T-helper 1 cell (primary cell): ENCODE data around the gene SIRPD.
"Not testable (repeated sequence)": the region's sequence is repeated elsewhere in the genome, so short reads cannot be mapped to it uniquely, and the experiment has no call there.

Experiments used
- DNase-seq, 5 donors: peaks; one replicate each; pipeline ENCODE4 v3.0.0-alpha.2; 2012 to 2020

The SIRPD gene

GRCh38 chr20:1536893-1537730, 20.4 kb downstream of the SIRPD start:
- DNase-seq: no peak

GRCh38 chr20:1535420-1536175, 21.9 kb downstream of the SIRPD start:
- no peak for DNase-seq

DNA sequence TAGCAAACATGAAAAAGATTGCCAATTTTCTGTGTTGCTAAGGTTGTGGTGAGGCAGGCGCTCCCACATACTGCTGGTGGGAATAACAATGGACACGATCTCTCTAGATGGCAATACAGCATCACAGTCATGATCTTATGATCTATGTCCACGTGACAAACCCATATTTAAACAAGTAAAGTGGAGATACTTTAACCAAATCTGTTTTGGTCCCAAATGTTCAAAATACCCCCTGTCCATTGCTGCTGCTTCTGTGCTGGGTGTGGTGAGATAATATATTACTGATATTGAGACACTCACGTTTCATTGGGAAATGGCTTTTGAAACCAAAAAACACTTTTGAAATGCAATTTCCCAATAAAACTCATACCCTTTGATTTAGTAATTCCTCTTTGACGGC, 23.0 kb downstream of the SIRPD start:
- DNase-seq: no peak

DNA sequence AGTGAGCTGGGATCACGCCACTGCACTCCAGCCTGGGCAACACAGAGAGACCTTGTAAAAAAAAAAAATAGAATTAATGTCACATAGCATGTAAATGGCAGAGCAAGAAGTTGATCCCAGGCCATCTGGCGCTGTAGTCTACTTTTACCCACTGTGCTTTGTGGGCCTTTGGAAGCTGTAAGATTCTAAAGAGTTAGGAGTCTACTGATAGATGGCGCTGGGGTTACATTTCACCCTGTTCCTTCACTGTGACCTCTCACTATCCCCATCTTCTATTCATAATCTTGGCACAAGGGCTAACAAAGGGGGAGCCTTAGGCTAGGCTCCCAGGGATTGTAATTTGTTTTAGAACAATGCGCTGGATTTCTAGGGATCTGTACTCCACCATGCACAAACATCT, 24.4 kb downstream of the SIRPD start:
- peak in 1 of 5 donors; percentile 27 for DNase-seq

GRCh38 chr20:1528811-1529210, 28.7 kb downstream of the SIRPD start:
- no peak for DNase-seq

DNA sequence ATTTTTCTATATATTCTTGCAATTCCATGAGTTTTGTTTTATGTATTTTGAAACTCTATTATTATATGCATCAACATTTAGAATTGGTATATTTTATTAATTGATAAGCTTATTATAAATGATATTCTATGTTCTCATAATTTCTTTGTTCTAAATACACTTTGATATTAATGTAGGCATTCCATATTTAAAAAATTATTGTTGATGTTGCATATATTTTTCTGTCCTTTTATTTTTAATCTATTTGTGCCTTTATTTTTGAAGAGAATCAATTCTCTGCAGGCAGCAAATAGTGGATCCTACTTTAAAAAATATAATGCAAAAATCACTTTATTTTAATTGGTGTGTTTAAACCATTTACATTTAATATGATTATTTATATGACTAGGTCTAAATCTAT, 29.6 kb downstream of the SIRPD start:
- DNase-seq: no peak

GRCh38 chr20:1526896-1527295, 30.6 kb downstream of the SIRPD start:
- no peak for DNase-seq

- no peak for DNase-seq
Measured at GRCh38 chr20:1526310-1526709, 31.2 kb downstream of the SIRPD start.

GRCh38 chr20:1524004-1524403, 33.5 kb downstream of the SIRPD start:
- DNase-seq: no peak

GRCh38 chr20:1517010-1517409, 40.5 kb downstream of the SIRPD start:
- DNase-seq: no peak

DNA sequence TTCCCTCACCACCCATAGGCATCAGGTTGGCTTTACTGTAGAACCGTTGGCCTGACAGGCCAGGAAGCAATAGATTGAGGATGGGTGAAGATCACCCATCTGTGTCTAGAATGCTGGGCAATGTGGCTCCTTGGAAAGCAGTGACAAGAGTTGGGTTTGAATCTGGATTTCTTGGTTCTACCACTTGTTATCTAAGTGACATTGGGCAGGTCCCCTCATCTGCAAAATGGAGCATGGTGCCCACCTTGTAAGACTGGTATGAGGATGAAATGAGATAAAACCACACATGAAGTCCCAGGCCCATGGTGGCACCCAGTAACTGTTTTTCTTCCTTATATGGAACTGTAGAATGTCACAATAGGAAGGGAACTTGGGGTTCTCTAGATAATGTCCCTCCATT, 43.7 kb downstream of the SIRPD start:
- DNase-seq: no peak

- DNase-seq: peak in 3 of 5 donors; percentile 7 to 10 (median 10)
Measured at GRCh38 chr20:1509237-1509636, 48.3 kb downstream of the SIRPD start.

- DNase-seq: no peak
Measured at GRCh38 chr20:1508574-1508973, 48.9 kb downstream of the SIRPD start.

DNA sequence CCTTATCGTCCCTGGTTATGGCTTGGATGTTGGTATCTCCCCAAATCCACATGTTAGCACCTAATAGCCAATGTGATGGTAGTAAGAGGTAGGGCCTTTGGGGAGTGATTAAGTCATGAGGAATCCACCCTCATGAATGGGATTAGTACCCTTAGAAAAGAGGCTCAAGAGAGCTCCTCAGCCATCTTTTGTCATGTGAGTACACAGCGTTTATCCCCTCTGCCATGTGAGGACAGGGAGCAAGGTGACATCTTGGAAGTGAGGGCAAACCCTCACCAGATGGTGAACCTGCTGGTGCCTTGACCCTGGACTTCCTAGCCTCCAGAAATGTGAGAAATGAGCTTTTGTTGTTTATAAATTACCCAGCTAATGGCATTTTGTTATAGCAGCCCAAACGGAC, 50.2 kb downstream of the SIRPD start:
- no peak for DNase-seq

DNA sequence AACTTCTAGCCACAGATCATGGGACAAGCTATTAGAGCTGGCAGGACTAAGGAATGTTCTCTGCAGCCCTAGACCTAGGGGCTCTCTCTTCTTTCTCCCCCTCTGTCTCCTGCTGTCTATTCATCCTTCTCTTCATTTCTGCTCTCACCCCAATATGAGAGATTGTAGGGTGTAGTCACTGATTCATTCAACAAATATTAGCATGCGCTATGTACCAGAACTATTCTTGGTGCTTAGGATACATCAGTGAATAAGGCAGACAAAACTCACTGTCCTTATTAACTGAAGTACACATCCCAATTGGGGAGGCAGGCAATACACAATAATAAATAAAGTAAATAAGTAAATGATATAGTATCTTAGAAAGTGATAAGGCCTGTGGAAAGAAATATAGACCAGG, 51.6 kb downstream of the SIRPD start:
- DNase-seq: no peak

DNA sequence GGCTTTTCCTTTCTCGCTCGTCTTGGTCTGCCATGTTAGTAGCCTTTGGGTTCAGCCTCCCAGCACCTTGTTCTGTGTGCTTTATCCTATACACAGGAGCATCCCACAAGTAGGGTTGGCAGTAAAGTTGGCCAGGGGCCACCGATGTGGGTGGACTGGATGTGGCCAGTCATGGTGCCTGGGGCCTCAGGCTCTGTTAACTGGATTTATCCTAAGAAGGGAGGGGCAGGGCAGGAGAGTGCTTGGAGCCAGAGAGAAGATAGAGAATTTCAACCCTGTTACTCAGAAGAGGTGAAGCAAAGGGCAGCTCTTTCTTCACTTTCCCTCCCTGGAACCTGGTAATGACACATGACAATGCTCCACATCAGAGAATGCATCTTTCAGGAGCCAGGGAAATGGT, 52.1 kb downstream of the SIRPD start:
- DNase-seq: no peak

- DNase-seq: peak; percentile 39 to 75 (median 67)
Measured at GRCh38 chr20:1503564-1504227, 53.8 kb downstream of the SIRPD start.

- DNase-seq: no peak
Measured at GRCh38 chr20:1500496-1500895, 57.0 kb downstream of the SIRPD start.

DNA sequence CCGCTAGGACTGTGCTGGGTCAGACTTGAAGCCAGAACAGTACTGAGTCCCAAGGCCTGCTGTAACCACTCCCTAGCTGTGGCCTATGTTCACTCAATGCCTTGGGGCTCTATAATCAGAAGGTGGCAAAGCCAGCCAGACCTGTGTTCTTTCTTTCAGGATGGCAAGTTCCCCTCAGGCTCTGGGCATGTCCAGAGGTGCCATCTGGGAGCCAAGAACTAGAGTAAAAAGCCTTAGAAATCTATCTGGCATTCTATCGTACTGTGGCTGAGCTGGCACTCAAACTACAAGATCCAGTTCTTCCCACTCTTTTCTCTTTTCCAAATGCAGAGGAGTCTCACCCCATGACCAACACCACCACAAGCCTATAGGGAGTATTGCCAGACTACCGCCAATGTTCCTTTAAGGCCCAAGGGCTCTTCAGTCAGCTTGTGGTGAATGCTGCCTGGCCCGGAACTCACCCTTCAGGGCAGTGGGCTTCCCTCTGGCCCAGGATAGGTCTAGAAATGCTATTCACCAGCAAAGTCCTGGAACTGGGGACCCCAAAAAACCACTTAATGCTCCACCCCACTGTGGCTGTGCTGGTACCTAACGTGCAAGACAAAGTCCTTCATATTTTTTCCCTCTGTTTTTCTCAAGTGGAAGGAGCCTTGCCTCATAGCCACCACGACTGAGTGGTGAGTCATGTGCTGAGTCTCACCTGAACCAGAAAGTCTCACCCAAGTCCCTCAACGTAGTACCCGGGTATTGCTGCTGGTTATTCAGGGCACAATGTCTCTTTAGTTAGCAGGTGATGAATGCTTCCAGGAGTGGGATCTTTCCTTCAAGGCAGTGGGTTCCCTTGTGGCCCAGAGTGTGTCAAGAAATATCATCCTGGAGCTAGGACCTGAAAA, 57.7 kb downstream of the SIRPD start:
- no peak for DNase-seq

DNA sequence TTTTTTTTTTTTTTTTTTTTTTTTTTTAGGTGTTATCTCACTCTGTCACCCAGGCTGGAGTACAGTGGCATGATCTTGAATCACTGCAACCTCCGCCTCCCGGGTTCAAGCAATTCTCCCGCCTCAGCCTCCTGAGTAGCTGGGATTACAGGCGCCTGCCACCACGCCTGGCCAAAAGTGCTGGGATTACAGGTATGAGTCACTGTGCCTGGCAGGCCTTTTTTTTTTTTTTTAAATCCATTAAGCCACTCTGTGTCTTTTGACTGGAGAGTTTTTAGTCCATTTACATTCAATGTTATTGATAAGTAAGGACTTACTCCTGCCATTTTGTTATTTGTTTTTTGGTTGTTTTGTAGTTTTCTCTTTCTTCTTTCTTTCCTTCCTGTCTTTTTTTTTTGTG, 60.1 kb downstream of the SIRPD start:
- not testable (repeated sequence) for DNase-seq

DNA sequence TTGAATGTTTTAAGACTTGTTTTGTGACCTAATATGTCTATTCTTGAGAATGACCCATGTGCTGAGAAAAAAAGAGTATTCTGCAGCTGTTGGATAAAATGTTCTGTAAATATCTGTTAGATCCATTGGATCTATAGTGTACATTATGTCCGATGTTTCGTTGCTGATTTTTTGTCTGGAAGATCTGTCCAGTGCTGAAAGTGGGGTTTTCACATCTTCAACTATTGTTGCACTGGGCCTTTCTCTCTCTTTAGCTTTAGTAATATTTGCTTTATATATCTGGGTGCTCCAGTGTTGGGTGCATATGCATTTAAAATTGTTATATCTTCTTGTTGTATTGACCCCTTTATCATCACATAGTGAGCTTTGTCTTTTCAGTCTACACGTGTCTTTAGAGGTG, 60.6 kb downstream of the SIRPD start:
- DNase-seq: no peak

DNA sequence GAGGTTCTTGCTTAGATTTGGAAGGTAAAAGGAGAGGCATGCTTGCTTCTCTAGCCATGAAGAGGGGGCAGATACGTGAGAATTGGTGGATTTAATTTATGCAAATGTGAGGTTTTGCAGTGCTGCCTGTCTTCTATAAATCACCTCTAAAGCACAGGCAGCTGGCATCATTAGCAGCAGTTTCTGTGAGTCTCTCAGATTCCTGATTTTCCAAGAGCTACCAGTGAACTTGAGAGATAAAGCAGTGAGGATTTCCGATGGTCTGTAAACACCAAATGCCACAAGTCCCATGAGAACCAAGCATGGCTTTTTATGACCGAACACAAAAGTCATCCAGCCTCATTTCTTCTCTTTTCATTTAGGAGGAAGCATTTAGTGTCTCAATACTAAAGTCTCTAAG, 63.1 kb downstream of the SIRPD start:
- DNase-seq: no peak

DNA sequence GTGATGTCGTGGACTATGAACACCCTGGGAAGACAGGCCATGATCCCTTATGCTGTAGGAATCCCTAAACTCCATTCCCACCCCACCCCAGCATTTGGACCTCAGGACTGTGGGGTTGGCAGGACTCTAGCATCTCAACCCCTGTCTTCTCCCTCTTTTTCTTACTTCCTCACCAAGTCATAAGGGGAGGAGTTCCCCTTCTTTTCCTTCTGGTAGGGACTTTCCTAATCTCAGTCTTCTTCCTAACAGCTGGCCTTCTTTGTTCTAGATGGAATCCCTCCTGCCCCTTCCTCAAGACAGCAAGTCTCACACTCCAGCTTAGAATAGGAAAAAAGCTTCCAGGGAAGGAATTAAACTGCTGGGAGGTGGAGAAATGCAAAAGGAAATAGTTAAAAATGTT, 64.0 kb downstream of the SIRPD start:
- no peak for DNase-seq
